Mononuclear cell (primary cell): ENCODE results near the gene FAM236B. TPM values are rescaled to one million over a fixed set of nuclear protein-coding genes. Genes with fewer than 3 reads are reported as not detected.
"Not testable (repeated sequence)": the region's sequence is repeated elsewhere in the genome, so short reads cannot be mapped to it uniquely, and the experiment has no call there.

ENCODE experiments used
- H3K27me3 ChIP-seq: 2 replicates; pipeline ENCODE4 v1.6.0; 2011; ENCODE audit warnings: low read length, control low read depth; ENCODE audit not compliant: insufficient read depth
- H3K4me1 ChIP-seq: 2 replicates; pipeline ENCODE4 v1.5.1; 2011; ENCODE audit warnings: mild to moderate bottlenecking, low read length, control low read depth; ENCODE audit not compliant: insufficient read depth
- H3K4me3 ChIP-seq: 2 replicates; pipeline ENCODE4 v1.5.1; 2011; ENCODE audit warnings: mild to moderate bottlenecking, low read length, moderate library complexity
- H3K9me3 ChIP-seq: 2 replicates; pipeline ENCODE4 v1.5.1; 2011; ENCODE audit warnings: low read depth, mild to moderate bottlenecking, control low read depth, low read length
- total RNA-seq: library from RNA; depleted of rRNA; stranded (reverse); fragments of >200 nt; gene quantifications from one replicate; pipeline ENCODE4 v1.2.3, GENCODE V29; 2012

The FAM236B gene
- total RNA-seq, result not detected

- not testable (repeated sequence) for H3K27me3 ChIP-seq, H3K4me1 ChIP-seq, H3K4me3 ChIP-seq, H3K9me3 ChIP-seq
Observed at GRCh38 chrX:72782560-72782959, at the start of gene FAM236B. Gene FAM236B, minus strand, starts transcription at chrX:72782660. Its CDS starts 100 bp downstream, at chrX:72782560.

- not testable (repeated sequence) for H3K4me3 ChIP-seq, H3K27me3 ChIP-seq, H3K9me3 ChIP-seq, H3K4me1 ChIP-seq
Observed at GRCh38 chrX:72830701-72831100, 48.2 kb upstream of the FAM236B start.

GRCh38 chrX:72808110-72808509, 25.6 kb upstream of the FAM236B start, which contains the start of gene FAM236D:
Gene FAM236D, minus strand, starts transcription at chrX:72808210. Its CDS starts 100 bp downstream, at chrX:72808110.
- not testable (repeated sequence) for H3K4me3 ChIP-seq, H3K27me3 ChIP-seq, H3K9me3 ChIP-seq, H3K4me1 ChIP-seq

GRCh38 chrX:72790390-72790789, 7.9 kb upstream of the FAM236B start:
- not testable (repeated sequence) for H3K4me3 ChIP-seq, H3K4me1 ChIP-seq, H3K27me3 ChIP-seq, H3K9me3 ChIP-seq

- H3K27me3 ChIP-seq, H3K9me3 ChIP-seq, H3K4me1 ChIP-seq, H3K4me3 ChIP-seq: not testable (repeated sequence)
Observed at GRCh38 chrX:72788142-72788541, 5.7 kb upstream of the FAM236B start.

- not testable (repeated sequence) for H3K9me3 ChIP-seq, H3K4me3 ChIP-seq, H3K27me3 ChIP-seq, H3K4me1 ChIP-seq
Observed at GRCh38 chrX:72783964-72784363, 1.5 kb upstream of the FAM236B start.

GRCh38 chrX:72783365-72783936, 991 bp upstream of the FAM236B start:
- H3K4me1 ChIP-seq, H3K9me3 ChIP-seq, H3K27me3 ChIP-seq, H3K4me3 ChIP-seq: not testable (repeated sequence)

- H3K27me3 ChIP-seq, H3K4me3 ChIP-seq, H3K9me3 ChIP-seq, H3K4me1 ChIP-seq: not testable (repeated sequence)
Observed at GRCh38 chrX:72778146-72778545, 4.3 kb downstream of the FAM236B start.

GRCh38 chrX:72777467-72777790, 5.0 kb downstream of the FAM236B start:
- not testable (repeated sequence) for H3K4me3 ChIP-seq, H3K9me3 ChIP-seq, H3K4me1 ChIP-seq, H3K27me3 ChIP-seq

- not testable (repeated sequence) for H3K27me3 ChIP-seq, H3K9me3 ChIP-seq, H3K4me1 ChIP-seq, H3K4me3 ChIP-seq
Observed at GRCh38 chrX:72776653-72777466, 5.6 kb downstream of the FAM236B start, which contains the start of gene DMRTC1B. Gene DMRTC1B, plus strand, starts transcription at chrX:72776890. Its CDS starts 68,246 bp downstream, at chrX:72845136.

- not testable (repeated sequence) for H3K4me1 ChIP-seq, H3K9me3 ChIP-seq, H3K4me3 ChIP-seq, H3K27me3 ChIP-seq
Observed at GRCh38 chrX:72760454-72760853, 22.0 kb downstream of the FAM236B start.

- H3K4me1 ChIP-seq, H3K27me3 ChIP-seq, H3K4me3 ChIP-seq, H3K9me3 ChIP-seq: not testable (repeated sequence)
Observed at GRCh38 chrX:72748545-72748944, 33.9 kb downstream of the FAM236B start.

- H3K9me3 ChIP-seq, H3K27me3 ChIP-seq, H3K4me3 ChIP-seq, H3K4me1 ChIP-seq: not testable (repeated sequence)
Observed at GRCh38 chrX:72745546-72745945, 36.9 kb downstream of the FAM236B start.

- H3K9me3 ChIP-seq, result no peaks in the 10 kb centered on the region
- H3K4me1 ChIP-seq, result no peaks in the 10 kb centered on the region
- no peak overlapping the region for H3K4me3 ChIP-seq
- no peaks in the 10 kb centered on the region for H3K27me3 ChIP-seq
Observed at GRCh38 chrX:72735561-72735960, 46.9 kb downstream of the FAM236B start.

GRCh38 chrX:72733636-72734035, 48.8 kb downstream of the FAM236B start:
- not testable (repeated sequence) for H3K27me3 ChIP-seq, H3K4me1 ChIP-seq, H3K9me3 ChIP-seq, H3K4me3 ChIP-seq
